ENCODE results near the gene SLC17A2. TPM values are rescaled to one million over a fixed set of nuclear protein-coding genes. Genes with fewer than 3 reads are reported as not detected.

Gene SLC17A2
- polyA plus RNA-seq, 6 donors from 2014 or later = not detected

- H3K4me3 Mint-ChIP-seq = no peak overlapping the region
- ATAC-seq (ENCODE audit: low read depth in 2 of 2) = no peak
- peaks cover 0 to 13% (median 4%) of the 10 kb centered on the region in 3 donors for H3K4me1 Mint-ChIP-seq
- H3K27ac Mint-ChIP-seq = peak overlapping the region in 2 of 6 donors; percentile 38 to 54
- H3K27me3 Mint-ChIP-seq = peaks cover 0 to 3% (median 0%) of the 10 kb centered on the region in 3 donors
- no peaks in the 10 kb centered on the region for H3K9me3 Mint-ChIP-seq
- H3K36me3 Mint-ChIP-seq = no peaks in the 10 kb centered on the region
- DNase-seq = no peak
These were observed 30.7 kb downstream of the SLC17A2 start for GRCh38 chr6:25899580-25900408.

GRCh38 chr6:25899123-25899522 is 31.4 kb downstream of the SLC17A2 start:
- Mint-ChIP-seq H3K9me3 (peaks cover 0 to under 1% (median 0%) of the 10 kb centered on the region in 7 donors), H3K4me1 (peaks cover 0 to 13% (median 4%) of the 10 kb centered on the region in 3 donors), H3K27ac (peak overlapping the region in 1 of 6 donors; percentile 73), H3K36me3 (no peaks in the 10 kb centered on the region), H3K4me3 (no peak overlapping the region), H3K27me3 (peaks cover 3 to 4% (median 3%) of the 10 kb centered on the region in 3 donors)
- no peak for ATAC-seq (ENCODE audit: low read depth in 2 of 2)
- no peak for DNase-seq

- Mint-ChIP-seq H3K27ac (no peak overlapping the region), H3K27me3 (peaks cover 3 to 6% (median 5%) of the 10 kb centered on the region in 3 donors), H3K4me3 (no peak overlapping the region), H3K36me3 (no peaks in the 10 kb centered on the region), H3K9me3 (peaks cover 0 to 1% (median 0%) of the 10 kb centered on the region in 7 donors), H3K4me1 (peaks cover 0 to 13% (median 4%) of the 10 kb centered on the region in 3 donors)
- DNase-seq (no peak), ATAC-seq (ENCODE audit: low read depth in 2 of 2) (no peak)
These were observed 32.1 kb downstream of the SLC17A2 start for GRCh38 chr6:25898289-25898977.

- Mint-ChIP-seq H3K27me3 (peaks cover 0 to 6% (median 5%) of the 10 kb centered on the region in 3 donors), H3K4me3 (no peak overlapping the region), H3K4me1 (no peaks in the 10 kb centered on the region), H3K9me3 (peaks cover 0 to 1% (median 0%) of the 10 kb centered on the region in 7 donors), H3K36me3 (no peaks in the 10 kb centered on the region), H3K27ac (no peak overlapping the region)
- DNase-seq (no peak), ATAC-seq (ENCODE audit: low read depth in 2 of 2) (no peak)
These were observed 34.2 kb downstream of the SLC17A2 start for GRCh38 chr6:25896252-25896651.

- ATAC-seq (ENCODE audit: low read depth in 2 of 2) (no peak), DNase-seq (no peak)
- H3K36me3 Mint-ChIP-seq = no peaks in the 10 kb centered on the region
- no peak overlapping the region for H3K27ac Mint-ChIP-seq
- H3K27me3 Mint-ChIP-seq = peaks cover 0 to 6% (median 5%) of the 10 kb centered on the region in 3 donors
- no peak overlapping the region for H3K4me3 Mint-ChIP-seq
- no peaks in the 10 kb centered on the region for H3K4me1 Mint-ChIP-seq
- H3K9me3 Mint-ChIP-seq = peaks cover 0 to 1% (median 0%) of the 10 kb centered on the region in 7 donors
These were observed 34.7 kb downstream of the SLC17A2 start for GRCh38 chr6:25895771-25896170.

GRCh38 chr6:25893778-25894177 is 36.7 kb downstream of the SLC17A2 start:
- DNase-seq (no peak), ATAC-seq (ENCODE audit: low read depth in 2 of 2) (no peak)
- Mint-ChIP-seq H3K9me3 (peaks cover 0 to 1% (median 0%) of the 10 kb centered on the region in 7 donors), H3K4me3 (peak overlapping the region in 1 of 8 donors; percentile 22), H3K27ac (no peak overlapping the region), H3K4me1 (no peaks in the 10 kb centered on the region), H3K36me3 (no peaks in the 10 kb centered on the region), H3K27me3 (peaks cover 0 to 10% (median 6%) of the 10 kb centered on the region in 3 donors)

- Mint-ChIP-seq H3K4me1 (no peaks in the 10 kb centered on the region), H3K9me3 (peaks cover 0 to 1% (median 0%) of the 10 kb centered on the region in 7 donors), H3K36me3 (no peaks in the 10 kb centered on the region), H3K27ac (no peak overlapping the region), H3K27me3 (peaks cover 0 to 10% (median 6%) of the 10 kb centered on the region in 3 donors), H3K4me3 (no peak overlapping the region)
- DNase-seq (no peak), ATAC-seq (ENCODE audit: low read depth in 2 of 2) (no peak)
These were observed 37.6 kb downstream of the SLC17A2 start for GRCh38 chr6:25892877-25893276.

- H3K27ac Mint-ChIP-seq = peak overlapping the region in 1 of 6 donors; percentile 4
- ATAC-seq (ENCODE audit: low read depth in 2 of 2) = no peak
These were observed 40.3 kb downstream of the SLC17A2 start for GRCh38 chr6:25889877-25890853.

GRCh38 chr6:25888626-25889025 is 41.9 kb downstream of the SLC17A2 start:
- peaks cover 0 to 4% of the 10 kb centered on the region in 2 donors for H3K36me3 Mint-ChIP-seq
- no peak overlapping the region for H3K4me3 Mint-ChIP-seq
- H3K4me1 Mint-ChIP-seq = no peaks in the 10 kb centered on the region
- no peak overlapping the region for H3K27ac Mint-ChIP-seq
- peaks cover 0 to 14% (median 5%) of the 10 kb centered on the region in 7 donors for H3K9me3 Mint-ChIP-seq
- no peak for DNase-seq
- ATAC-seq (ENCODE audit: low read depth in 2 of 2) = no peak
- peaks cover 0 to 5% (median 0%) of the 10 kb centered on the region in 3 donors for H3K27me3 Mint-ChIP-seq

More at GRCh38 chr6:25889877-25890853, 40.3 kb downstream of the SLC17A2 start:
- Mint-ChIP-seq H3K36me3 (peaks cover 0 to 4% of the 10 kb centered on the region in 2 donors), H3K9me3 (peaks cover 0 to 14% (median 5%) of the 10 kb centered on the region in 7 donors), H3K4me1 (no peaks in the 10 kb centered on the region), H3K27me3 (peaks cover 0 to 10% (median 6%) of the 10 kb centered on the region in 3 donors), H3K4me3 (no peak overlapping the region)
- no peak for DNase-seq

GRCh38 chr6:25886066-25886465 is 44.4 kb downstream of the SLC17A2 start:
- DNase-seq (no peak), ATAC-seq (ENCODE audit: low read depth in 2 of 2) (no peak)
- peaks cover 0 to 5% (median 0%) of the 10 kb centered on the region in 3 donors for H3K27me3 Mint-ChIP-seq
- H3K4me1 Mint-ChIP-seq = peaks cover 4 to 9% (median 7%) of the 10 kb centered on the region in 3 donors
- H3K9me3 Mint-ChIP-seq = peaks cover 0 to 14% (median 5%) of the 10 kb centered on the region in 7 donors
- no peak overlapping the region for H3K4me3 Mint-ChIP-seq
- peak overlapping the region in 1 of 6 donors; percentile 49 for H3K27ac Mint-ChIP-seq
- H3K36me3 Mint-ChIP-seq = peaks cover 0 to 4% of the 10 kb centered on the region in 2 donors

GRCh38 chr6:25883991-25884390 is 46.5 kb downstream of the SLC17A2 start:
- Mint-ChIP-seq H3K4me3 (no peak overlapping the region), H3K27me3 (peaks cover 0 to 2% (median 0%) of the 10 kb centered on the region in 3 donors), H3K9me3 (peaks cover 0 to 14% (median 5%) of the 10 kb centered on the region in 7 donors), H3K36me3 (peaks cover 0 to 4% of the 10 kb centered on the region in 2 donors), H3K4me1 (peaks cover 4 to 9% (median 7%) of the 10 kb centered on the region in 3 donors), H3K27ac (no peak overlapping the region)
- no peak for DNase-seq
- ATAC-seq (ENCODE audit: low read depth in 2 of 2) = no peak

GRCh38 chr6:25883536-25883935 is 47.0 kb downstream of the SLC17A2 start:
- Mint-ChIP-seq H3K4me1 (peaks cover 4 to 9% (median 7%) of the 10 kb centered on the region in 3 donors), H3K36me3 (peaks cover 0 to 4% of the 10 kb centered on the region in 2 donors), H3K9me3 (peaks cover 0 to 14% (median 5%) of the 10 kb centered on the region in 7 donors), H3K4me3 (no peak overlapping the region), H3K27ac (no peak overlapping the region), H3K27me3 (peaks cover 0 to 7% (median 0%) of the 10 kb centered on the region in 3 donors)
- ATAC-seq (ENCODE audit: low read depth in 2 of 2) (no peak), DNase-seq (no peak)
